Calu3 (cell line): ENCODE results near the gene CENPO. TPM values are rescaled to one million over a fixed set of nuclear protein-coding genes. Genes with fewer than 3 reads are reported as not detected.

Source experiments
- BruUV-seq: library from RNA; stranded (reverse); fragments of 400-500 nt; replicated peaks from 2 replicates; lab custom pipeline; 2021; lab: Mats Ljungman, UMichigan
- CTCF ChIA-PET: fragments of 300-600 bp; sonication (Branson Sonifier 250); formaldehyde crosslinking; loops from one replicate; lab custom pipeline; 2022; ENCODE audit warnings: antibody characterized with exemption; lab: Charles Lee
- DNase-seq: peaks from one replicate; pipeline ENCODE4 v3.0.0; 2022
- H3K27ac Mint-ChIP-seq: one replicate; pipeline ENCODE4 v1.8.0; 2022; ENCODE audit warnings: mixed read lengths; ENCODE audit not compliant: unreplicated experiment
- H3K27me3 Mint-ChIP-seq: one replicate; pipeline ENCODE4 v1.8.0; 2022; ENCODE audit warnings: mixed read lengths; ENCODE audit not compliant: unreplicated experiment
- H3K36me3 Mint-ChIP-seq: one replicate; pipeline ENCODE4 v1.8.0; 2022; ENCODE audit warnings: mild to moderate bottlenecking, moderate library complexity, mixed read lengths; ENCODE audit not compliant: insufficient read depth, unreplicated experiment
- H3K4me1 Mint-ChIP-seq: one replicate; pipeline ENCODE4 v1.8.0; 2022; ENCODE audit warnings: mild to moderate bottlenecking, low read depth, mixed read lengths; ENCODE audit not compliant: unreplicated experiment
- H3K4me3 Mint-ChIP-seq: one replicate; pipeline ENCODE4 v1.8.0; 2022; ENCODE audit warnings: mild to moderate bottlenecking, low read depth, moderate library complexity, mixed read lengths; ENCODE audit not compliant: unreplicated experiment
- H3K9me3 Mint-ChIP-seq: one replicate; pipeline ENCODE4 v1.8.0; 2022; ENCODE audit warnings: low read depth, mixed read lengths; ENCODE audit not compliant: unreplicated experiment
- intact Hi-C: fragments of 100-400 bp; cut with micrococcal nuclease; formaldehyde crosslinking; loops from one replicate; pipeline ENCODE4 v1.10.0; 2022; ENCODE audit not compliant: unreplicated experiment
- total RNA-seq: library from RNA; stranded (reverse); gene quantifications from 2 replicates; pipeline ENCODE4 v1.2.3, GENCODE V29; 2022
- TF ChIP-seq, protein P1 (sequence below): fragments of 200-600 bp; IDR thresholded peaks from one replicate; pipeline ENCODE4 v1.8.0; 2022; ENCODE audit warnings: antibody characterized with exemption; ENCODE audit not compliant: unreplicated experiment

CENPO gene
- total RNA-seq, 1 experiment from 2014 or later, result 43.1 TPM

DNA sequence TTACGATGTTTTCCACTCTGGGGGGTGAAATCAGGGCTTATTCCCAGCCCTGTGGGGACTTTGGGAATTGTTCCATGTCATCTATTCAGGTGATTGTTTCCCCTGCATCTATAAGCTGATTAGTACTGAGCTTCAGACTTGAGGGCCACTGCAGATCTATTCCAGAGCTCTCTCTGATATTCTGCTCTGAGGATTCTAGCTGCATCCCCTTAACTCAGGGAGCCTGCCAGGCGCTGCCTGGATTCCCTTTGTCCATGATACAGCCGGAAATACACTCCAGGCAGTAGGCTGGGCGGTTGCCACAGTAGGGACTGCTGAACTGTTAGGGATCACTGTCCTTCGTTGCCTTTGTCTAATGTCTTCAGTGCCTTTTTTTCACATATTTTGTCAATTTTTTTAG, 31.4 kb upstream of the CENPO start:
- Mint-ChIP-seq H3K36me3 (no peaks in the 10 kb centered on the region), H3K4me1 (no peaks in the 10 kb centered on the region), H3K4me3 (no peak overlapping the region), H3K27me3 (no peaks in the 10 kb centered on the region), H3K27ac (no peak overlapping the region), H3K9me3 (no peaks in the 10 kb centered on the region)
- intact Hi-C loops, result no loop called here
- no TSS peak for BruUV-seq
- TF ChIP-seq, protein P1, sequence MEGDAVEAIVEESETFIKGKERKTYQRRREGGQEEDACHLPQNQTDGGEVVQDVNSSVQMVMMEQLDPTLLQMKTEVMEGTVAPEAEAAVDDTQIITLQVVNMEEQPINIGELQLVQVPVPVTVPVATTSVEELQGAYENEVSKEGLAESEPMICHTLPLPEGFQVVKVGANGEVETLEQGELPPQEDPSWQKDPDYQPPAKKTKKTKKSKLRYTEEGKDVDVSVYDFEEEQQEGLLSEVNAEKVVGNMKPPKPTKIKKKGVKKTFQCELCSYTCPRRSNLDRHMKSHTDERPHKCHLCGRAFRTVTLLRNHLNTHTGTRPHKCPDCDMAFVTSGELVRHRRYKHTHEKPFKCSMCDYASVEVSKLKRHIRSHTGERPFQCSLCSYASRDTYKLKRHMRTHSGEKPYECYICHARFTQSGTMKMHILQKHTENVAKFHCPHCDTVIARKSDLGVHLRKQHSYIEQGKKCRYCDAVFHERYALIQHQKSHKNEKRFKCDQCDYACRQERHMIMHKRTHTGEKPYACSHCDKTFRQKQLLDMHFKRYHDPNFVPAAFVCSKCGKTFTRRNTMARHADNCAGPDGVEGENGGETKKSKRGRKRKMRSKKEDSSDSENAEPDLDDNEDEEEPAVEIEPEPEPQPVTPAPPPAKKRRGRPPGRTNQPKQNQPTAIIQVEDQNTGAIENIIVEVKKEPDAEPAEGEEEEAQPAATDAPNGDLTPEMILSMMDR, result no peak
- no peak for DNase-seq
- CTCF ChIA-PET, result no interaction called here

DNA sequence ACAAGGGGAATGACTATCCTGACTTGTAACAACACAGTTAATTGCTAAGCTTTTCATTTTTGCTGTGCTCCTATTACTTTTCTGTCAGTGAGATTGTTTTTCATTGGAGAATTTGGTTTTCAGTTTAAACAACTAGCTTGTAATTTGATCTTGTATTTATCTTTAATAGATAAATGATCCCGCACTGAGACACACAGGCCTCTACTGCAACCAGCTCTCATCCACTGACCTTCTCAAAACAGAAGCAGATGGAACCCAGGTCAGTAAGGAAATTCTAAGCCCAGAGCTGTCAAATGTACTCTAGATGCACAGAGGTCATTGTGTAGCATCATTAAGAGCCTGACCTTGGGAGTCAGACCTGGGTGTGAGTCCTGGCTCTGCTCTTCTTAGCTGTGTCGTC, 30.7 kb upstream of the CENPO start:
- no peaks in the 10 kb centered on the region for H3K4me1 Mint-ChIP-seq
- no peak overlapping the region for H3K4me3 Mint-ChIP-seq
- no peak for DNase-seq
- intact Hi-C loops, result no loop called here
- no TSS peak for BruUV-seq
- CTCF ChIA-PET, result no interaction called here
- no peaks in the 10 kb centered on the region for H3K27me3 Mint-ChIP-seq
- H3K27ac Mint-ChIP-seq, result no peak overlapping the region
- H3K9me3 Mint-ChIP-seq, result no peaks in the 10 kb centered on the region
- TF ChIP-seq, protein P1, result no peak
- no peaks in the 10 kb centered on the region for H3K36me3 Mint-ChIP-seq

DNA sequence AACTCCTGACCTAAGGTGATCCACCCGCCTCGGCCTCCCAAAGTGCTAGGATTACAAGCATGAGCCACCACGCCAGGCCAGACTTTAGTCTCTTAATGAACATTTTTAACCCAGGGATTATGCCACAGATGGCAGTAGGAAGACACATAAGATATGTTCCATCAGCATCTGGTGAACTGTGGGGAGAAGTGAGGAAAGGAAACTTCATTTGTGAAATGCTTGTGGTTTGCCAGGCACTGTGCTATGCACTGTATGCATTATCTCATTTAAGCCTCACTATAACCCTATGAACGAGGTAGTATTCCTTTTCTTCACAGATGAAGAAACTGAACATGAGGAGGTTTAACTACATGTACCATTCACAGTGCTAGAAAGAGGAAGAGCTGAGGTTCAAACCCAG, 29.4 kb upstream of the CENPO start:
- TF ChIP-seq, protein P1, result no peak
- Mint-ChIP-seq H3K27me3 (no peaks in the 10 kb centered on the region), H3K4me1 (no peaks in the 10 kb centered on the region), H3K27ac (no peak overlapping the region), H3K36me3 (no peaks in the 10 kb centered on the region), H3K9me3 (no peaks in the 10 kb centered on the region), H3K4me3 (no peak overlapping the region)
- intact Hi-C loops, result no loop called here
- CTCF ChIA-PET, result no interaction called here
- DNase-seq, result no peak
- BruUV-seq, result no TSS peak

DNA sequence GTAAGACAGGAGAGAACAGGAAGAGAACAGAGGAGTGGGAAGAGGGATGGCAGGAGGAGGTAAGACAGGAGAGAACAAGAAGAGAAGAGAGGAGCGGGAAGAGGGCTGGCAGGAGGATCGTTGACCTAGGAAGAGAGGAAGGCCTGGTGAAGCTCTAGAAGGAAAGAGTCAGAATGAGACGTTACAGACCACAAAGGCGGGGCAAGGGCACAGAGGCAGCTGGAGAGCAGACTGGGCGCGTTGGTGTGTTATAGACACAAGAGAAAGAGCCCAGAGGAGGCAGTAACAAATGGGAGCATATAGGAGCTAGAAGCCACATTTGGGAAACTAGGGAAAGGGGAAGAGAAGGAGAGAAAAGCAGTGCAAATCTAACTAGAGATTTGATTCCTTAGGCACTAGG, 26.6 kb upstream of the CENPO start:
- no peak overlapping the region for H3K4me3 Mint-ChIP-seq
- DNase-seq, result no peak
- no TSS peak for BruUV-seq
- intact Hi-C loops, result no loop called here
- no peaks in the 10 kb centered on the region for H3K27me3 Mint-ChIP-seq
- TF ChIP-seq, protein P1, result no peak
- H3K4me1 Mint-ChIP-seq, result no peaks in the 10 kb centered on the region
- no peak overlapping the region for H3K27ac Mint-ChIP-seq
- H3K36me3 Mint-ChIP-seq, result no peaks in the 10 kb centered on the region
- CTCF ChIA-PET, result no interaction called here
- no peaks in the 10 kb centered on the region for H3K9me3 Mint-ChIP-seq
